ENCODE results near the gene EZH1.

GRCh38 chr17:42680331-42680808 is 64.5 kb downstream of the EZH1 start:
- TF ChIP-seq PATZ1 (CRISPR knock-in tag; IDR thresholded peaks at IDR 0.05; ENCODE audit: borderline replicate concordance): no peak
- no peak for TF ChIP-seq ARNTL (CRISPR knock-in tag; IDR thresholded peaks at IDR 0.05; ENCODE audit: borderline replicate concordance, low read depth)
- TF ChIP-seq GLIS3 (CRISPR knock-in tag; IDR thresholded peaks at IDR 0.05): no peak
- TF ChIP-seq ZNF8 (CRISPR knock-in tag; IDR thresholded peaks at IDR 0.05): no peak
- no peak for TF ChIP-seq CREB5 (CRISPR knock-in tag; IDR thresholded peaks at IDR 0.05; ENCODE audit: low read depth)
- TF ChIP-seq ESRRG (CRISPR knock-in tag; IDR thresholded peaks at IDR 0.05): no peak
- no peak for TF ChIP-seq RARB (CRISPR knock-in tag; IDR thresholded peaks at IDR 0.05)

All from SK-N-SH treated with all-trans-retinoic acid at 6 μM for 48 hours (cell line).